SK-N-SH (cell line): ENCODE data around the gene ARL14EP.

Experiments
- TF ChIP-seq, protein P1 (sequence below): IDR thresholded peaks from 2 replicates; pipeline ENCODE4 v1.4.0; 2012; ENCODE audit warnings: low read depth
- TF ChIP-seq, protein P2 (sequence below): IDR thresholded peaks from 2 replicates; pipeline ENCODE4 v1.4.0; 2012; ENCODE audit warnings: low read depth, borderline replicate concordance

DNA sequence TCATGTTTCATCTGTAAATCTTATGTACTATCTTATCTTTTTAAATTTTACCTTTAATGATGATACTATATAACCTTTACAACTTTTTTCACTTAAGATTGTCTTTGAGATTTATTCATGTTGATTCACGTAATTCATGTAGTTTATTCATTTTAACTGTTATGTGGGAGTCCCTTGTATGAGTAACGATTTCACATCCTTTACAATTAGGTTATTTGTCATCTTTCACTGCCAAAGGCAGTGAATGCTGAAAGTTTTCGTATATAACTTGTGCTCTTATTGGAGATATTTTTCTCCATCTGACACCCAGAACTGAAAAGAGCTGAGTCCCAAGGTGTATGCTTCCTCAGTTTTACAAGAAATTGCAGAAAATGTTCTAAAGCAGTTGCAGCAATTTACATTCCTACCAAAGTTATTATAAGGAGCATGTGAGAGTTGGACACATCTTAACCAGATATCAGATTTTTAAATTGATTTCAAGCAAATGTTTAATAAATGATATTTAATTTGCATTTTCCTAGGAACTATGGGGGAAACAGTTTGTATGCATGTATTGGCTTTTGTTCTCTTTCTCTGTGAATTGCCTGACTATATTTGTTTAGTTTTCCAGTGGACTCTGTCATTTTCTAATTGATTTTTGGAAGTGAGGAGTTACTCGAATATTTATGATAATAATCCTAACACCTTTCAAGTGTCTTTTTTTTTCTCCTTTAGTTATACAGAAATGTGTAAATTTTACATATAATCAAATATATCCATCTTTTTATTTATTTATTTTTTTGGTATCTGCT is 6.4 kb downstream of the ARL14EP start:
- TF ChIP-seq, protein P1, sequence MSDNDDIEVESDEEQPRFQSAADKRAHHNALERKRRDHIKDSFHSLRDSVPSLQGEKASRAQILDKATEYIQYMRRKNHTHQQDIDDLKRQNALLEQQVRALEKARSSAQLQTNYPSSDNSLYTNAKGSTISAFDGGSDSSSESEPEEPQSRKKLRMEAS = no peak
- TF ChIP-seq, protein P2, sequence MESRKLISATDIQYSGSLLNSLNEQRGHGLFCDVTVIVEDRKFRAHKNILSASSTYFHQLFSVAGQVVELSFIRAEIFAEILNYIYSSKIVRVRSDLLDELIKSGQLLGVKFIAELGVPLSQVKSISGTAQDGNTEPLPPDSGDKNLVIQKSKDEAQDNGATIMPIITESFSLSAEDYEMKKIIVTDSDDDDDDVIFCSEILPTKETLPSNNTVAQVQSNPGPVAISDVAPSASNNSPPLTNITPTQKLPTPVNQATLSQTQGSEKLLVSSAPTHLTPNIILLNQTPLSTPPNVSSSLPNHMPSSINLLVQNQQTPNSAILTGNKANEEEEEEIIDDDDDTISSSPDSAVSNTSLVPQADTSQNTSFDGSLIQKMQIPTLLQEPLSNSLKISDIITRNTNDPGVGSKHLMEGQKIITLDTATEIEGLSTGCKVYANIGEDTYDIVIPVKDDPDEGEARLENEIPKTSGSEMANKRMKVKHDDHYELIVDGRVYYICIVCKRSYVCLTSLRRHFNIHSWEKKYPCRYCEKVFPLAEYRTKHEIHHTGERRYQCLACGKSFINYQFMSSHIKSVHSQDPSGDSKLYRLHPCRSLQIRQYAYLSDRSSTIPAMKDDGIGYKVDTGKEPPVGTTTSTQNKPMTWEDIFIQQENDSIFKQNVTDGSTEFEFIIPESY = no peak
